GM19463 (cell line): Measurements from ENCODE around the gene CADPS2.
"Not testable (repeated sequence)": the region's sequence is repeated elsewhere in the genome, so short reads cannot be mapped to it uniquely, and the experiment has no call there.

Experiments
- ATAC-seq: cut with Tn5 transposase; IDR thresholded peaks from one replicate; pipeline ENCODE4 v1.9.1; 2021; ENCODE audit warnings: mild to moderate bottlenecking, moderate library complexity; ENCODE audit not compliant: unreplicated experiment

The CADPS2 gene

GRCh38 chr7:122850528-122850927, 35.7 kb downstream of the CADPS2 start:
- no peak for ATAC-seq

- ATAC-seq, result no peak
Observed at GRCh38 chr7:122849957-122850328, 36.3 kb downstream of the CADPS2 start.

GRCh38 chr7:122849322-122849956, 36.8 kb downstream of the CADPS2 start:
- ATAC-seq, result no peak

GRCh38 chr7:122847871-122848473, 38.3 kb downstream of the CADPS2 start:
- ATAC-seq, result no peak

GRCh38 chr7:122846591-122846990, 39.7 kb downstream of the CADPS2 start:
- ATAC-seq, result no peak

GRCh38 chr7:122845286-122845685, 41.0 kb downstream of the CADPS2 start:
- ATAC-seq, result no peak

- ATAC-seq, result no peak
Observed at GRCh38 chr7:122844191-122844988, 41.9 kb downstream of the CADPS2 start.

GRCh38 chr7:122842971-122843370, 43.3 kb downstream of the CADPS2 start:
- no peak for ATAC-seq

- not testable (repeated sequence) for ATAC-seq
Observed at GRCh38 chr7:122836286-122836685, 50.0 kb downstream of the CADPS2 start.

- ATAC-seq, result not testable (repeated sequence)
Observed at GRCh38 chr7:122834571-122834942, 51.7 kb downstream of the CADPS2 start.

- ATAC-seq, result no peak
Observed at GRCh38 chr7:122833888-122834570, 52.2 kb downstream of the CADPS2 start.

- ATAC-seq, result no peak
Observed at GRCh38 chr7:122831436-122831835, 54.8 kb downstream of the CADPS2 start.

GRCh38 chr7:122829962-122830361, 56.3 kb downstream of the CADPS2 start:
- ATAC-seq, result no peak

GRCh38 chr7:122827763-122828162, 58.5 kb downstream of the CADPS2 start:
- no peak for ATAC-seq

GRCh38 chr7:122813845-122814244, 72.4 kb downstream of the CADPS2 start:
- ATAC-seq, result no peak

- ATAC-seq, result no peak
Observed at GRCh38 chr7:122803851-122804250, 82.4 kb downstream of the CADPS2 start.

- no peak for ATAC-seq
Observed at GRCh38 chr7:122803323-122803722, 82.9 kb downstream of the CADPS2 start.

GRCh38 chr7:122802301-122802751, 83.9 kb downstream of the CADPS2 start:
- no peak for ATAC-seq

- ATAC-seq, result no peak
Observed at GRCh38 chr7:122791959-122792545, 94.2 kb downstream of the CADPS2 start.

GRCh38 chr7:122790591-122790990, 95.7 kb downstream of the CADPS2 start:
- ATAC-seq, result no peak

GRCh38 chr7:122790132-122790531, 96.1 kb downstream of the CADPS2 start:
- no peak for ATAC-seq
